Neural progenitor cell (in vitro differentiated cells): ENCODE results near the gene CBLN4. TPM values are rescaled to one million over a fixed set of nuclear protein-coding genes. Genes with fewer than 3 reads are reported as not detected.

Source experiments
- DNase-seq: peaks from one replicate; pipeline ENCODE4 v3.0.0-alpha.2; 2016; ENCODE audit warnings: low spot score
- H2AFZ ChIP-seq: fragments of 200-600 bp; sonication (generic); replicated peaks from 2 replicates; pipeline ENCODE4 v1.6.1; 2016; ENCODE audit warnings: antibody characterized with exemption
- H3F3A ChIP-seq: fragments of 200-600 bp; sonication (generic); 2 replicates; pipeline ENCODE4 v1.6.1; 2016; ENCODE audit warnings: antibody characterized with exemption, low read depth
- H3K27ac ChIP-seq: fragments of 200-600 bp; sonication (generic); 2 replicates; pipeline ENCODE4 v1.5.1; 2016; ENCODE audit warnings: mild to moderate bottlenecking
- H3K27me3 ChIP-seq: fragments of 200-600 bp; sonication (generic); 2 replicates; pipeline ENCODE4 v1.6.1; 2016; ENCODE audit warnings: mild to moderate bottlenecking, moderate library complexity
- H3K36me3 ChIP-seq: fragments of 200-600 bp; sonication (generic); 2 replicates; pipeline ENCODE4 v1.5.1; 2016
- H3K4me1 ChIP-seq: fragments of 200-600 bp; sonication (generic); 2 replicates; pipeline ENCODE4 v1.6.1; 2016; ENCODE audit warnings: mixed run types
- H3K4me2 ChIP-seq: fragments of 200-600 bp; sonication (generic); 2 replicates; pipeline ENCODE4 v1.6.1; 2016
- H3K4me3 ChIP-seq: fragments of 200-600 bp; sonication (generic); 2 replicates; pipeline ENCODE4 v1.5.1; 2016
- H3K79me2 ChIP-seq: fragments of 200-600 bp; sonication (generic); 2 replicates; pipeline ENCODE4 v1.6.1; 2016; ENCODE audit warnings: low read depth
- H3K9ac ChIP-seq: fragments of 200-600 bp; sonication (generic); 2 replicates; pipeline ENCODE4 v1.6.1; 2016
- H3K9me3 ChIP-seq: fragments of 200-600 bp; sonication (generic); 2 replicates; pipeline ENCODE4 v1.5.1; 2016; ENCODE audit warnings: low read depth
- H4K20me1 ChIP-seq: fragments of 200-600 bp; sonication (generic); 2 replicates; pipeline ENCODE4 v1.6.1; 2016; ENCODE audit warnings: low read depth
- H3K27ac Mint-ChIP-seq: 3 replicates; pipeline ENCODE4 v1.8.0; 2021; ENCODE audit warnings: mixed read lengths
- H3K27me3 Mint-ChIP-seq: 2 replicates; pipeline ENCODE4 v1.8.0; 2022; ENCODE audit warnings: low read depth, mild to moderate bottlenecking, inconsistent platforms, moderate library complexity, mixed read lengths; ENCODE audit not compliant: insufficient read depth
- H3K36me3 Mint-ChIP-seq: 3 replicates; pipeline ENCODE4 v1.8.0; 2021; ENCODE audit warnings: mixed read lengths
- H3K4me1 Mint-ChIP-seq: 3 replicates; pipeline ENCODE4 v1.8.0; 2021; ENCODE audit warnings: mixed read lengths
- H3K4me3 Mint-ChIP-seq: 3 replicates; pipeline ENCODE4 v1.8.0; 2021; ENCODE audit warnings: mild to moderate bottlenecking, moderate library complexity, mixed read lengths
- H3K9me3 Mint-ChIP-seq: 3 replicates; pipeline ENCODE4 v1.8.0; 2020; ENCODE audit warnings: mixed read lengths
- CTCF ChIP-seq: fragments of 200-600 bp; sonication (generic); IDR thresholded peaks from 2 replicates; pipeline ENCODE4 v1.5.1; 2017; ENCODE audit warnings: antibody characterized with exemption, mild to moderate bottlenecking
- EZH2 ChIP-seq: fragments of 200-600 bp; sonication (generic); IDR thresholded peaks from 2 replicates; pipeline ENCODE4 v1.6.1; 2017; ENCODE audit warnings: antibody characterized with exemption, mild to moderate bottlenecking, moderate library complexity
- EZH2phosphoT487 ChIP-seq: fragments of 200-600 bp; sonication (generic); IDR thresholded peaks from 2 replicates; pipeline ENCODE4 v1.6.1; 2017; ENCODE audit warnings: antibody characterized with exemption
- total RNA-seq: library from RNA; depleted of rRNA; stranded (reverse); fragments of >200 nt; gene quantifications from 2 replicates; pipeline ENCODE4 v1.2.3, GENCODE V29; 2015; ENCODE audit warnings: low replicate concordance

The CBLN4 gene
- total RNA-seq, 1 donor from 2014 or later, result not detected

DNA sequence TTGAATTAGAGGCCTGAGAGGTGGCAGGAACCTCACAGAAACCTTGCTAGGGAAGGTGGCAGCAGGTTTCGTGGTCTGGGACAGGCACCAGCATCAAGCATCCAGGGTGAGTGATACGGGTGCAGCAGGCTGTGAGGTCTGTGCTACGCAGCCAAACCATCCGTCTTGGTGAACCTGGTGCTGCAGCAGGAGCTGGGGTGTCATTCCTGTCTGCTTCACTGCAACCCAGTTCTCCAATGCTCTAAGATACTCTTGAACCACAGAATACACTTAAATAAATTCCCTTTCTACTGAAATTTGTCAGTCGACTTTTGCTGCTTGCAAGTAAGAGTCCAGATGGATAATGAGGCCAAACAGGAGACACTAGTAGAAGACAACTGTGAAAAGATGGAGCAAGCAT lies 9.7 kb upstream of the CBLN4 start:
- Histone ChIP-seq H3K27ac (no peak overlapping the region), H3K4me3 (no peak overlapping the region), H3F3A (no peaks in the 10 kb centered on the region), H3K9ac (no peak overlapping the region), H3K4me2 (no peak overlapping the region), H4K20me1 (no peaks in the 10 kb centered on the region), H2AFZ (no peak overlapping the region), H3K36me3 (no peaks in the 10 kb centered on the region), H3K27me3 (no peaks in the 10 kb centered on the region), H3K9me3 (peaks cover 7% of the 10 kb centered on the region), H3K79me2 (no peaks in the 10 kb centered on the region), H3K4me1 (no peaks in the 10 kb centered on the region)
- TF ChIP-seq CTCF (no peak), EZH2 (no peak), EZH2phosphoT487 (no peak)
- Mint-ChIP-seq H3K4me3 (no peak overlapping the region), H3K27ac (no peak overlapping the region), H3K36me3 (no peaks in the 10 kb centered on the region), H3K27me3 (no peaks in the 10 kb centered on the region), H3K4me1 (no peaks in the 10 kb centered on the region), H3K9me3 (peaks cover 19% of the 10 kb centered on the region)
- no peak for DNase-seq

GRCh38 chr20:56014151-56014550 lies 8.8 kb upstream of the CBLN4 start:
- Mint-ChIP-seq H3K27ac (no peak overlapping the region), H3K4me3 (no peak overlapping the region), H3K9me3 (peaks cover 16% of the 10 kb centered on the region), H3K4me1 (no peaks in the 10 kb centered on the region), H3K36me3 (no peaks in the 10 kb centered on the region), H3K27me3 (no peaks in the 10 kb centered on the region)
- H3K9ac ChIP-seq, result no peak overlapping the region
- H3F3A ChIP-seq, result no peaks in the 10 kb centered on the region
- H3K27ac ChIP-seq, result no peak overlapping the region
- H3K4me3 ChIP-seq, result no peak overlapping the region
- H4K20me1 ChIP-seq, result no peaks in the 10 kb centered on the region
- no peak for DNase-seq
- no peaks in the 10 kb centered on the region for H3K79me2 ChIP-seq
- no peaks in the 10 kb centered on the region for H3K27me3 ChIP-seq
- H3K9me3 ChIP-seq, result peaks cover 12% of the 10 kb centered on the region
- H2AFZ ChIP-seq, result no peak overlapping the region
- no peaks in the 10 kb centered on the region for H3K36me3 ChIP-seq
- TF ChIP-seq CTCF, result no peak
- TF ChIP-seq EZH2, result no peak
- TF ChIP-seq EZH2phosphoT487, result no peak
- H3K4me1 ChIP-seq, result no peaks in the 10 kb centered on the region
- H3K4me2 ChIP-seq, result no peak overlapping the region

GRCh38 chr20:56004611-56005388 lies 519 bp downstream of the CBLN4 start:
- Histone ChIP-seq H3K27ac (no peak overlapping the region), H3K27me3 (peaks cover 71% of the 10 kb centered on the region), H3F3A (no peaks in the 10 kb centered on the region), H3K4me3 (peak overlapping the region; percentile 39), H3K79me2 (no peaks in the 10 kb centered on the region), H2AFZ (peak overlapping the region; percentile 34), H3K36me3 (no peaks in the 10 kb centered on the region), H3K4me2 (peak overlapping the region; percentile 58), H3K9ac (no peak overlapping the region), H3K4me1 (no peaks in the 10 kb centered on the region), H4K20me1 (no peaks in the 10 kb centered on the region), H3K9me3 (peaks cover 6% of the 10 kb centered on the region)
- Mint-ChIP-seq H3K27ac (no peak overlapping the region), H3K4me1 (no peaks in the 10 kb centered on the region), H3K9me3 (peaks cover 11% of the 10 kb centered on the region), H3K4me3 (peak overlapping the region; percentile 48), H3K27me3 (peaks cover 21% of the 10 kb centered on the region), H3K36me3 (no peaks in the 10 kb centered on the region)
- TF ChIP-seq EZH2, result peak; percentile 68
- no peak for TF ChIP-seq EZH2phosphoT487
- peak; percentile 36 for DNase-seq

- no peaks in the 10 kb centered on the region for H3K9me3 ChIP-seq
- TF ChIP-seq EZH2phosphoT487 (peak; percentile 65), EZH2 (no peak)
- no peak overlapping the region for H3K4me3 ChIP-seq
- Mint-ChIP-seq H3K36me3 (no peaks in the 10 kb centered on the region), H3K27ac (no peak overlapping the region), H3K4me3 (peak overlapping the region; percentile 48), H3K9me3 (peaks cover 11% of the 10 kb centered on the region), H3K27me3 (peaks cover 21% of the 10 kb centered on the region), H3K4me1 (no peaks in the 10 kb centered on the region)
- H3K4me2 ChIP-seq, result no peak overlapping the region
- no peak overlapping the region for H3K9ac ChIP-seq
- no peak overlapping the region for H2AFZ ChIP-seq
- H3F3A ChIP-seq, result no peaks in the 10 kb centered on the region
- H3K79me2 ChIP-seq, result no peaks in the 10 kb centered on the region
- H4K20me1 ChIP-seq, result no peaks in the 10 kb centered on the region
- H3K27me3 ChIP-seq, result peaks cover 71% of the 10 kb centered on the region
- peak; percentile 63 for DNase-seq
- no peak overlapping the region for H3K27ac ChIP-seq
- H3K4me1 ChIP-seq, result no peaks in the 10 kb centered on the region
- H3K36me3 ChIP-seq, result no peaks in the 10 kb centered on the region
These were observed 1.3 kb downstream of the CBLN4 start for GRCh38 chr20:56004007-56004406.
